MCF 10A (cell line): ENCODE data around the gene AMY2B. TPM values are rescaled to one million over a fixed set of nuclear protein-coding genes. Genes with fewer than 3 reads are reported as not detected.

Source experiments
- total RNA-seq: library from RNA; stranded (reverse); gene quantifications from 2 replicates; pipeline ENCODE4 v1.2.3, GENCODE V29; 2022

The AMY2B gene
- total RNA-seq, 1 experiment from 2014 or later: 10.8 TPM

Other genes with a start within 250 kb of the AMY2B start
- gene RNPC3, start 45.9 kb upstream of the AMY2B start, total RNA-seq: 18.7 and 22.2 TPM in 2 replicates
- gene AMY2A, start 45.8 kb downstream of the AMY2B start, total RNA-seq: not detected in 2 replicates
- not detected in 2 replicates for gene AMY1A, start 84.2 kb downstream of the AMY2B start, total RNA-seq
- gene AMY1B, start 124.6 kb downstream of the AMY2B start, total RNA-seq: not detected in 2 replicates
- gene AMY1C, start 178.3 kb downstream of the AMY2B start, total RNA-seq: not detected in 2 replicates